Trophoblast cell (in vitro differentiated cells and primary cell): ENCODE results near the gene ARRDC5.

Experiments used
- DNase-seq, 2 donors: peaks; one replicate each; pipeline ENCODE4 v3.0.0-alpha.2; 2016
- H2AFZ ChIP-seq: 2 replicates; pipeline ENCODE4 v1.6.1; 2013; ENCODE audit warnings: low read length, moderate library complexity, mild to moderate bottlenecking; ENCODE audit not compliant: insufficient read depth, poor library complexity
- H2AK5ac ChIP-seq: 2 replicates; pipeline ENCODE4 v1.6.1; 2013; ENCODE audit warnings: mild to moderate bottlenecking, low read length
- H2BK120ac ChIP-seq: 2 replicates; pipeline ENCODE4 v1.6.1; 2013; ENCODE audit warnings: low read length, mild to moderate bottlenecking, moderate library complexity; ENCODE audit not compliant: insufficient read depth, poor library complexity
- H2BK12ac ChIP-seq: 2 replicates; pipeline ENCODE4 v1.6.1; 2013; ENCODE audit warnings: mild to moderate bottlenecking, low read length, moderate library complexity
- H2BK5ac ChIP-seq: 2 replicates; pipeline ENCODE4 v1.6.1; 2013; ENCODE audit warnings: low read length, low read depth, moderate library complexity, mild to moderate bottlenecking; ENCODE audit not compliant: poor library complexity
- H3K14ac ChIP-seq: 2 replicates; pipeline ENCODE4 v1.6.1; 2013; ENCODE audit warnings: mild to moderate bottlenecking, low read length
- H3K18ac ChIP-seq: 2 replicates; pipeline ENCODE4 v1.6.1; 2013; ENCODE audit warnings: mild to moderate bottlenecking, low read length
- H3K23ac ChIP-seq: 2 replicates; pipeline ENCODE4 v1.6.1; 2013; ENCODE audit warnings: low read length
- H3K27ac ChIP-seq: 2 replicates; pipeline ENCODE4 v1.5.1; 2013; ENCODE audit warnings: low read depth, mild to moderate bottlenecking, inconsistent platforms, low read length, moderate library complexity
- H3K27me3 ChIP-seq: 2 replicates; pipeline ENCODE4 v1.6.1; 2013; ENCODE audit warnings: inconsistent platforms, mild to moderate bottlenecking, low read length, moderate library complexity; ENCODE audit not compliant: insufficient read depth
- H3K36me3 ChIP-seq, 2 experiments: 1 replicate in 1 of 2; 2 replicates in 1 of 2; pipeline ENCODE4 v1.6.1; 2013; ENCODE audit warnings: low read length in 2 of 2, mild to moderate bottlenecking in 2 of 2, moderate library complexity in 1 of 2; ENCODE audit not compliant: insufficient read depth in 2 of 2, control insufficient read depth in 1 of 2
- H3K4ac ChIP-seq: 2 replicates; pipeline ENCODE4 v1.6.1; 2013; ENCODE audit warnings: low read depth, mild to moderate bottlenecking, low read length, moderate library complexity
- H3K4me1 ChIP-seq, 2 experiments: 1 replicate in 1 of 2; 2 replicates in 1 of 2; pipeline ENCODE4 v1.6.1; 2013; ENCODE audit warnings: low read length in 2 of 2, mild to moderate bottlenecking in 2 of 2, moderate library complexity in 1 of 2; ENCODE audit not compliant: insufficient read depth in 2 of 2, control insufficient read depth in 1 of 2
- H3K4me2 ChIP-seq: 2 replicates; pipeline ENCODE4 v1.6.1; 2013; ENCODE audit warnings: inconsistent platforms, mild to moderate bottlenecking, low read length, moderate library complexity
- H3K4me3 ChIP-seq: 2 replicates; pipeline ENCODE4 v1.5.1; 2013; ENCODE audit warnings: mild to moderate bottlenecking, low read depth, low read length, inconsistent platforms
- H3K79me1 ChIP-seq: one replicate; pipeline ENCODE4 v1.6.1; 2013; ENCODE audit warnings: low read length
- H3K79me2 ChIP-seq: 2 replicates; pipeline ENCODE4 v1.6.1; 2013; ENCODE audit warnings: low read length, mild to moderate bottlenecking; ENCODE audit not compliant: control insufficient read depth, insufficient read depth, poor library complexity
- H3K9ac ChIP-seq: 2 replicates; pipeline ENCODE4 v1.6.1; 2013; ENCODE audit warnings: mild to moderate bottlenecking, low read length
- H3K9me3 ChIP-seq: 2 replicates; pipeline ENCODE4 v1.6.1; 2013; ENCODE audit warnings: low read depth, mild to moderate bottlenecking, control low read depth, inconsistent platforms, low read length; ENCODE audit not compliant: insufficient read depth
- H4K12ac ChIP-seq: 2 replicates; pipeline ENCODE4 v1.6.1; 2013; ENCODE audit warnings: low read depth, mild to moderate bottlenecking, low read length, moderate library complexity
- H4K8ac ChIP-seq: 2 replicates; pipeline ENCODE4 v1.6.1; 2013; ENCODE audit warnings: low read depth, mild to moderate bottlenecking, low read length, moderate library complexity
- H4K91ac ChIP-seq: one replicate; pipeline ENCODE4 v1.6.1; 2013; ENCODE audit warnings: low read depth, mild to moderate bottlenecking, low read length, moderate library complexity
- WGBS: extraction: QIAGEN DNeasy Blood & Tissue Kit; methylation state at CpG from one replicate; pipeline ENCODE4 v1.1.7; 2013; ENCODE audit warnings: missing lambda C conversion rate; ENCODE audit not compliant: insufficient read length, insufficient coverage; ENCODE audit errors: extremely low coverage; 5-methylcytosine and 5-hydroxymethylcytosine counted together

The ARRDC5 gene

DNA sequence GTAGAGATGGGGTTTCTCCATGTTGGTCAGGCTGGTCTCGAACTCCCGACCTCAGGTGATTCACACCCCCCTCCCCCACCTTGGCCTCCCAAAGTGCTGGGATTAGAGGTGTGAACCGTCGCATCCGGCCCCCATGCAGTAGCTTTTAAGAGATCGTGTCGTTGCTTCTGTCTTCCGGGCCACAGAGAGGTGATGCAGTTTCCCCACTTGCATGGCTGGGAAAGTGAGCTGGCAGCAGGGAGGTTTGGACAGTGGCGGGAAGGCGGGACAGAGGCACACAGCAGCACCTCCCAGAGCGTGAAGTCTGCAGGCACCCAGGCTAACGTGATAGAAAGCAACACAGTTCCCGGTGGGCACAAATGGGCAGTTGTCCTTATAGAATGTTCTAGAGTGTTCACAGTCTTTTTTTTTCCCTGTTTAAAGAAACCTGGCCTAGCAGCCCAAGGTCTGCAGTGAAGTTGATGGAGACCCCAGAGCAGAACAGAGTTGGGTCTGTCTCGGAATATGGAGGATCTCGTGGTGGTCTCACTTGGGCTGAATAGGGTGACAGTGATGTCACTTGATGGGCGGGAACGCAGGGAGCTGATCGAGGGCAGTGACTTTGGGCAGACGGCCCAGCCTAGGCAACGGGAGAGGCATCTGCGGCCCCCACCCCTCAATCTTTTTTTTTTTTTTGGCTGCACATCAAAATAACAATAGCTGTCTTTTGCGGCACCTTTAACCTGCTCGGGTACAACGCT lies 11.5 kb upstream of the ARRDC5 start:
- peaks cover 23 to 24% of the 10 kb centered on the region in 2 experiments for H3K36me3 ChIP-seq
- H4K12ac ChIP-seq, result no peak overlapping the region
- H3K79me2 ChIP-seq, result peaks cover 4% of the 10 kb centered on the region
- no CpG with 5 or more reads among the region's 24 CpGs for WGBS
- no peak overlapping the region for H2BK5ac ChIP-seq
- no peak overlapping the region for H2AK5ac ChIP-seq
- no peak for DNase-seq
- H3K4me3 ChIP-seq, result no peak overlapping the region
- H3K4me2 ChIP-seq, result no peak overlapping the region
- no peak overlapping the region for H3K23ac ChIP-seq
- no peak overlapping the region for H3K18ac ChIP-seq
- H4K8ac ChIP-seq, result no peak overlapping the region
- no peak overlapping the region for H2BK120ac ChIP-seq
- no peak overlapping the region for H3K14ac ChIP-seq
- H3K4me1 ChIP-seq, result peaks cover 22 to 24% of the 10 kb centered on the region in 2 experiments
- H3K9me3 ChIP-seq, result peaks cover 3% of the 10 kb centered on the region
- no peak overlapping the region for H2AFZ ChIP-seq
- no peak overlapping the region for H3K27ac ChIP-seq
- H2BK12ac ChIP-seq, result no peak overlapping the region
- H3K9ac ChIP-seq, result no peak overlapping the region
- H3K4ac ChIP-seq, result no peak overlapping the region
- H3K79me1 ChIP-seq, result peaks cover 7% of the 10 kb centered on the region
- H4K91ac ChIP-seq, result no peak overlapping the region
- H3K27me3 ChIP-seq, result no peaks in the 10 kb centered on the region

DNA sequence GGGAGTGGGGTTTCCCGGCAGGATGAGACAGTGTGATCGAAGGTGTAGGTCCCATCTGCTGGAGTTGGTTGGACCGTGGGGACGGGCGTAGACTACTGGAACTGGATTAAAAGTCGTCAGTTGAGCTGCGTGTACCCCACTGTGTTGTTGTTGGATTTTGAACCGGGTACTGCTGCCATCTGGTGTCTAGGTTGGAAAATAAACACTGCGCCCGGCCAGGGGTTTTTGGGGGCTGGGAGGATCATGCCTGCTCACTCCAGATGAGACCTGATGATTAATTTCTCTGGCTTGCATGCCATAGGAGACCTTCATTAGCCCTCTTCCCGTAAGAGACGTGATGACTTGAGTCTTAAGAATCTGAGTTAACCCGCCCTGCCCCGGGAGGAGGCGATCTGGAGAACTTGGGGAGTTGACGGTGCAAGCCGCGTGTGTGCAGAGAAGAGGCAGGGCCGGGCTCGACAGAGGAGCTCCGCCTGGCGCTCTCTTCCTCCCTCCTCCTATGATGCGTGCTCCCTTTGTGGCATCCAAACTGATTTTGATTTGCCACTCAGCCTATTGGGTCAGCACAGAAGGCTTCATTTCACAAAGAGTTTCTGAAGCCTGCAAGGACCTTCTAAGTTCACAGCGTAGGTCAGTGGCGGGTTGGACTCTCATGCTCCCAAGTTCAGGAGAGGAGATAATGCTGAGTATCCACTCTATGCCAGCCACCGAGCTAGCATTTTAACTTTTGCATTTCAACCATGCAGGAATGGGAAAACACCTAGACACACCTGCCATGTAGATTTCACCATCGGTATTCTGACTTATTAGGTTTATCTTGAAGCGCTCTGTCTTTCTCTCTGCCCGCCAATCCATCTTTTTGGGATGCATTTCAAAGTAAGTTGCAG lies 9.3 kb upstream of the ARRDC5 start:
- peak; percentile 87 for DNase-seq
- peaks cover 23 to 26% of the 10 kb centered on the region in 2 experiments for H3K4me1 ChIP-seq
- H3K4ac ChIP-seq, result peak overlapping the region; percentile 60
- H2BK120ac ChIP-seq, result no peak overlapping the region
- H3K4me2 ChIP-seq, result peak overlapping the region; percentile 2
- no peak overlapping the region for H3K27ac ChIP-seq
- no CpG with 5 or more reads among the region's 29 CpGs for WGBS
- peak overlapping the region; percentile 45 for H4K91ac ChIP-seq
- no peak overlapping the region for H3K9ac ChIP-seq
- H3K79me1 ChIP-seq, result peaks cover 7% of the 10 kb centered on the region
- peaks cover 3% of the 10 kb centered on the region for H3K9me3 ChIP-seq
- H3K14ac ChIP-seq, result no peak overlapping the region
- peak overlapping the region; percentile 47 for H3K18ac ChIP-seq
- H3K36me3 ChIP-seq, result peaks cover 20 to 24% of the 10 kb centered on the region in 2 experiments
- no peak overlapping the region for H2AFZ ChIP-seq
- H2AK5ac ChIP-seq, result no peak overlapping the region
- no peak overlapping the region for H4K12ac ChIP-seq
- peaks cover 4% of the 10 kb centered on the region for H3K79me2 ChIP-seq
- no peak overlapping the region for H3K23ac ChIP-seq
- H4K8ac ChIP-seq, result peak overlapping the region; percentile 27
- no peak overlapping the region for H3K4me3 ChIP-seq
- H2BK12ac ChIP-seq, result peak overlapping the region; percentile 15
- no peaks in the 10 kb centered on the region for H3K27me3 ChIP-seq
- H2BK5ac ChIP-seq, result no peak overlapping the region

- Histone ChIP-seq H3K79me2 (peaks cover 4% of the 10 kb centered on the region), H3K14ac (no peak overlapping the region), H2BK5ac (no peak overlapping the region), H2AK5ac (no peak overlapping the region), H3K4me1 (peaks cover 23 to 26% of the 10 kb centered on the region in 2 experiments), H3K79me1 (peaks cover 7% of the 10 kb centered on the region), H2BK12ac (peak overlapping the region; percentile 15), H3K4ac (peak overlapping the region; percentile 60), H2BK120ac (no peak overlapping the region), H3K4me2 (peak overlapping the region; percentile 2), H3K27me3 (no peaks in the 10 kb centered on the region), H4K91ac (peak overlapping the region; percentile 45), H3K23ac (no peak overlapping the region), H4K8ac (peak overlapping the region; percentile 27), H3K9me3 (peaks cover 2% of the 10 kb centered on the region), H3K18ac (peak overlapping the region; percentile 47), H3K9ac (no peak overlapping the region), H2AFZ (no peak overlapping the region), H3K27ac (no peak overlapping the region), H3K36me3 (peaks cover 15 to 19% of the 10 kb centered on the region in 2 experiments), H4K12ac (no peak overlapping the region), H3K4me3 (no peak overlapping the region)
- WGBS, result no CpG with 5 or more reads among the region's 15 CpGs
- DNase-seq, result no peak
These were observed 8.6 kb upstream of the ARRDC5 start for GRCh38 chr19:4911314-4911713.

DNA sequence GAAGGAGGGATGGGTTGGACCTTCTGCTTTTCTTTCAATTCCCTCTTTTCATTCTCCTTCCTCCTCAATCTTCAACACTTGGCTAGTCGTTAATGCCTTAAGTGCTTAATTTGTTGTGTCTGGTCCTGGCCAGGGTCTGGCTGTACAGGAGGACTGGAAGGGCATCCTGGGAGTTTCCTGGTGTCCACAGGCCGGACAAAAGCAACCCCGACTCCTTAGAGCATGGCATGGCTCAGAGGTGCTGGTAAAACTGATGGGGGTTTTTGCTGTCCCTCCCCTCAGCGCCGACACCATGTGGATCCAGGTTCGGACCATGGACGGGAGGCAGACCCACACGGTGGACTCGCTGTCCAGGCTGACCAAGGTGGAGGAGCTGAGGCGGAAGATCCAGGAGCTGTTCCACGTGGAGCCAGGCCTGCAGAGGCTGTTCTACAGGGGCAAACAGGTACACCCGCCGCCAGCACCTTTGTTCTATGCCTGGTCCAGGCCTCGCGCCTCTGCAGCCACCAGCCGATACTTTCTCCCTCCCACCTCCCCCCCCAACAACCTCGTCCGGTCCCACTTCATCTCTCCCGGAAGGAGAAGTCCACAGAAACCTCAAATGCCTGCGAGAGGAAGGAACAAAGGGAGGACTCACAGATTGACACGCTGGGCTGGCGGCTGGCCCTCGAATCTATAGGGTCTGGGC lies 8.0 kb upstream of the ARRDC5 start:
- DNase-seq, result no peak
- H2BK5ac ChIP-seq, result no peak overlapping the region
- no peak overlapping the region for H2BK120ac ChIP-seq
- peak overlapping the region; percentile 94 for H3K4me3 ChIP-seq
- peaks cover 14 to 16% of the 10 kb centered on the region in 2 experiments for H3K36me3 ChIP-seq
- H3K4ac ChIP-seq, result peak overlapping the region; percentile 30
- H2AFZ ChIP-seq, result no peak overlapping the region
- peak overlapping the region; percentile 41 for H3K9ac ChIP-seq
- H3K79me2 ChIP-seq, result peaks cover 4% of the 10 kb centered on the region
- H3K27me3 ChIP-seq, result no peaks in the 10 kb centered on the region
- H2AK5ac ChIP-seq, result peak overlapping the region; percentile 24
- peak overlapping the region; percentile 41 for H4K91ac ChIP-seq
- no peak overlapping the region for H3K14ac ChIP-seq
- H3K23ac ChIP-seq, result no peak overlapping the region
- peak overlapping the region; percentile 29 for H2BK12ac ChIP-seq
- H3K27ac ChIP-seq, result no peak overlapping the region
- no CpG with 5 or more reads among the region's 23 CpGs for WGBS
- peaks cover 21 to 23% of the 10 kb centered on the region in 2 experiments for H3K4me1 ChIP-seq
- peak overlapping the region; percentile 58 for H3K18ac ChIP-seq
- H3K4me2 ChIP-seq, result peak overlapping the region; percentile 81
- peaks cover 7% of the 10 kb centered on the region for H3K79me1 ChIP-seq
- H4K8ac ChIP-seq, result no peak overlapping the region
- H4K12ac ChIP-seq, result no peak overlapping the region
- H3K9me3 ChIP-seq, result peaks cover 2% of the 10 kb centered on the region
